Measurements from ENCODE around the gene GAREM2. TPM values are rescaled to one million over a fixed set of nuclear protein-coding genes. Genes with fewer than 3 reads are reported as not detected.
A peak's percentile ranks its signal among the peaks of the same experiment; 100 is the strongest.

Gene GAREM2
- total RNA-seq, 1 experiment from 2014 or later: 1.3 TPM

GRCh38 chr2:26169681-26170414 lies 3.0 kb upstream of the GAREM2 start:
- DNase-seq (ENCODE audit: low read depth): no peak

DNA sequence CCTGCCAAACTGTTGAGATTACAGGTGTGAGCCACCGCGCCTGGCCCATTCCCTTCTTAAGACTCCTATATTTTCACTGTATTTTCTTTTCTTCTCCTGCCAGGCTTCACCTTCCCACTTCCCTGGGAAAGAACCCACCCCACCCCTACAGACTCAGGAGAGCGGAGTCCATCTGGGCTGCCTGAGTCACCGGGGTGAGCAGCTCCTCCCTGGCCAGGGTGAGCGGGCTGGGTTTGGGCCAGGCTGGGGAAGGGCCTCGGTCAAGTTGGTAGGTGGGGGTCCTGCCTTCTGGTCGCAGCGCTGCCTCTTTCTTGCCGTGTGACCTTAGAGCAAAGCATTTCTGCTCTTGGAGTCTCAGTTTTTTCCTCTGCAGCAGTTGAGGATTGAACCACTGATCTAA lies 2.1 kb upstream of the GAREM2 start:
- DNase-seq (ENCODE audit: low read depth): no peak

GRCh38 chr2:26172189-26172870 lies 558 bp upstream of the GAREM2 start:
- no peak for DNase-seq (ENCODE audit: low read depth)

GRCh38 chr2:26173776-26174482 lies 1.0 kb downstream of the GAREM2 start:
- no peak for DNase-seq (ENCODE audit: low read depth)

GRCh38 chr2:26174691-26175465 lies 2.0 kb downstream of the GAREM2 start:
- DNase-seq (ENCODE audit: low read depth): peak; percentile 36

GRCh38 chr2:26175466-26176278 lies 2.8 kb downstream of the GAREM2 start:
- no peak for DNase-seq (ENCODE audit: low read depth)

GRCh38 chr2:26176279-26176615 lies 3.4 kb downstream of the GAREM2 start:
- no peak for DNase-seq (ENCODE audit: low read depth)

GRCh38 chr2:26177122-26177521 lies 4.2 kb downstream of the GAREM2 start:
- no peak for DNase-seq (ENCODE audit: low read depth)

GRCh38 chr2:26178246-26178645 lies 5.4 kb downstream of the GAREM2 start:
- no peak for DNase-seq (ENCODE audit: low read depth)

DNA sequence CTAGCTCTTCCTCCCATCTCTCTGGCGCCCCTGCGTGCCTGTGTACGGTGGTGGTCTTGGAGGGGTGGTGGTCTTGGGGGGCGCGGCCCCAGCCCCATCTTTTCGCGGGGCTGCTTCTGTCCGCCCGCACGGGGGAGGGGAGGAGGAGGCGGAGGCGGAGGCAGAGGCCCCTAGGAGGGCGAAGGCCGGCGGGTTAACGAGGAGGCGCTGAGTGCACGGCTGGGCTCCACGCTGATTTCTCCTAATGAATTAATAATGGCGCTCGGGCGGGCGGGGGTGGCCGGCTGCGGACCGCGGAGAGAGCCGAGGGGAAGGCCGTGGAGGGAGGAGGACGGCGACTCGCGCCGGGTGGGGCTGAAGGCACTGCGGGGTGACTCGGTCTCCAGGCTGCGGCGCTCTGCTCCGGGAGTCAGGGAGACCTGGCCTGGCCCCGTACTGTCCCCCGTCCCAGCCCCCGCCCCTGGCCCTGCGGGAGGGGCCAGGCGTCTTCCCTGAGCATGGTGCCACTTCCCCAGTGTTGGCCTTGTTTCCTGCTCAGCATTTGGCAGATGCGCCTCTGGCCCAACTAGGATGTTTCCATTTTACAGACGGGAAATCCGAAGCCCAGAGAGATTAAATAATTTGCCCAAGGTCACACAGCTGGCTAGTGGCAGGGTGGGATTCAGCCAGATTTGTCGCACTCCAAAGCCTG lies 6.0 kb downstream of the GAREM2 start:
- peak; percentile 11 for DNase-seq (ENCODE audit: low read depth)

- DNase-seq (ENCODE audit: low read depth): no peak
These were observed 6.6 kb downstream of the GAREM2 start for GRCh38 chr2:26179446-26179913.

GRCh38 chr2:26182441-26182840 lies 9.6 kb downstream of the GAREM2 start:
- DNase-seq (ENCODE audit: low read depth): no peak

GRCh38 chr2:26182887-26183630 lies 10.2 kb downstream of the GAREM2 start:
- no peak for DNase-seq (ENCODE audit: low read depth)

- DNase-seq (ENCODE audit: low read depth): no peak
These were observed 11.2 kb downstream of the GAREM2 start for GRCh38 chr2:26184121-26184520.

DNA sequence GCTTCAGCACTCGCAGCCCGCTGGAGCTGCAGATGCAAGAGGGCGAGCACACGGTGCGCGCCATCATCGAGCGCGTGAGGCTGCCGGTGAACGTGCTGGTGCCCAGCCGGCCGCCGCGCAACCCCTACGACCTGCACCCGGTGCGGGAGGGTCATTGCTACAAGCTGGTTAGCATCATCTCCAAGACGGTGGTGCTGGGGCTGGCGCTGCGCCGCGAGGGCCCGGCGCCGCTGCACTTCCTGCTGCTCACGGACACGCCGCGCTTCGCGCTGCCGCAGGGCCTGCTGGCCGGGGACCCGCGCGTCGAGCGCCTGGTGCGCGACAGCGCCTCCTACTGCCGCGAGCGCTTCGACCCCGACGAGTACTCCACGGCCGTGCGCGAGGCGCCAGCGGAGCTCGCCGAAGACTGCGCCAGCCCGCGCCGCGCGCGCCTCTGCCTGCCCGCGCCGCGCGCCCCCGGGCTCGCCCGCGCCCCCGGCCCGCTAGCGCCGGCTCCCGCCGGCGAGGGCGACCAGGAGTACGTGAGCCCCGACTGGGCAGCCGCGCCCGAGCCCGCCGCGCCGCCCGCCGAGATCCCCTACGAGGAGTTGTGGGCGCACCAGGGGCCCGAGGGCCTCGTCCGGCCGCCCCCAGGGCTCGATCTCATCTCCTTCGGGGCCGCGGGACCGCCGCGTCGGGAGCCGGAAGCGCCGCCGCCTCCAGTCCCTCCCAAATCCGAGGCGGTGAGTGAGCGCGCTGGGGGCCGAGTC lies 11.8 kb downstream of the GAREM2 start:
- DNase-seq (ENCODE audit: low read depth): peak; percentile 73

GRCh38 chr2:26185304-26185928 lies 12.5 kb downstream of the GAREM2 start:
- DNase-seq (ENCODE audit: low read depth): no peak

GRCh38 chr2:26185954-26186770 lies 13.3 kb downstream of the GAREM2 start:
- peak; percentile 13 for DNase-seq (ENCODE audit: low read depth)
